ENCODE results near the gene FAHD2B.
"Not testable (repeated sequence)": the region's sequence is repeated elsewhere in the genome, so short reads cannot be mapped to it uniquely, and the experiment has no call there.

FAHD2B gene

DNA sequence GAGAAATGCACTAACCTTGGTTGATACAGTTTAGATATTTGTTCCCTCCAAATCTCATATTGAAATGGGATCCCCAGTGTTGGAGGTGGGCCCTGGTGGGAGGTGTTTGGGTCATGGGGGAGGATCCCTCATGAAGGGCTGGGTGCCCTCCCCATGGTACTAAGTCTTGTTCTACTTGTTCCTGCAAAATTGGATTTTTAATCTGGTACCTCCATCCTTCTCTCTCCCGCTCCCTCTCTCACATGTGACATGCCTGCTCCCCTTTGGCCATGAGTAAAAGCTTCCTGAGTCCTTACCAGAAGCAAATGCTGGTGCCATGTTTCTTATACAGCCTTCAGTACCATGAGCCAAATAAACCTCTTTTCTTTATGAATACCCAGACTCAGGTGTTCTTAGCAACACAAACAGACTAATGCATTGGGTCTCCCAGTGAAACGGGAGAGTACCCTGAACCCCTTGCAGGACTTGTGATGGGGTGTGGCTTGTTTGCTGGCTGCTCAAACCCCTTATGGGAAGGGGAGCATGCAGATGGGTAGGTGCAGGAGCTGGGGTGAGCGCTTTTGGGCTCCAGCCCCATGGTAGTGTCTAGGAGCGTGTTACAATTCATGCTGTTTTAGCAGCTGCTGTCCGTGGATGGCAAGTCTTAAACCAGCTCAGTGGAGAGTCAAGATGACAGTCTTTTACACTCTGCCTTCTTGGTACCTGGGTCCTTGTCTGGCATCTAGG lies 27.2 kb downstream of the FAHD2B start:
- no peak for DNase-seq

DNA sequence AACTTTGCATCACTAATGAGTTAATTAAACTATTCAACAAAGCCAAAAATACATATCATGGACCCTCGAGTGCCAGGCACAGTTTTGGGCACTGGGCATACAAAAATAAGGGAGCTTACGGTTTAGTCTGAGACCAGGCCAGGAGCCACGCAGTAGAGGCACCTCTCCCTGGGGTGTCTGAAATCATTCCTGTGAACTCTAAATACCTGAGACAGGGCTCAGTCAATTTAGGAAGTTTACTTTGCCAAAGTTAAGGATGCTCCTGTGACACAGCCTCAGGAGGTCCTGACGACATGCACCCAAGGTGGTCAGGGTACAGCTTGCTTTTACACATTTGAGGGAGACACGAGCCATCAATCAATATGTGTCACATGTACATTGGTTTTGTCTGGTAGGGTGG lies 28.7 kb downstream of the FAHD2B start:
- DNase-seq = not testable (repeated sequence)

DNA sequence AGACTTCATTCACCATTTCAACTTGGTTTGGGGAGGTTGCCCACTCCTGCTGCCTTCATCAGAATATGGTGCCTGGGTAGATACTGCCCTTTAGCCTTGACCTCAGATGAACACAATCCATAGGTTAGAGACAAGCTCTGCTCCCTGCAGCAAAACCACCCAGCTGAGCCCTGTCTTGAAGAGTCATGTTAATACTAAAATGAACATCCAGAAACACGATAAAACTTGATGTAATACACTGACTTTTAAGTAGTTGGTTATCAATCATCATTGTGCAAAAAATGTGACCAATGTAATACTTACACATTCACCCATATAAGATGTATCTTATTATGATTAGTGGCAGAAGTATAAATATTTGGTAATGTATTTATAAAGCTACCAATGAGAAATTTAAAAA lies 32.7 kb downstream of the FAHD2B start:
- DNase-seq = not testable (repeated sequence)

DNA sequence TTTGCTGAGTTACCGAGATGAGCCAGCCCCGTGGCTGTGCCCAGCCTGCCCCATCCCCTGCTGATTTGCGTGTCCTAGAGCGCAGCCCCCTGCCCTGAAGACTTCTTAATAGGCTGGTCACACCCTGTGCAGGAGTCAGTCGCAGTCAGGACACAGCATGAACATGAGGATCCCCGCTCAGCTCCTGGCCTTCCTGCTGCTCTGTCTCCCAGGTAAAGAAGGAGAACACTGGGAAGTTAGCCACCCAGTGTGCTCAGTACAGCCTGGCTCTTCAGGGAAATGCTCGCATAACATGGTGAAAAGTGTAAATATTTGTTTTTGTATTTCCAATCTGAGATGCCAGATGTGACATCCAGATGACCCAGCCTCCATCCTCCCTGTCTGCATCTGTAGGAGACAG lies 34.9 kb downstream of the FAHD2B start:
- not testable (repeated sequence) for DNase-seq

DNA sequence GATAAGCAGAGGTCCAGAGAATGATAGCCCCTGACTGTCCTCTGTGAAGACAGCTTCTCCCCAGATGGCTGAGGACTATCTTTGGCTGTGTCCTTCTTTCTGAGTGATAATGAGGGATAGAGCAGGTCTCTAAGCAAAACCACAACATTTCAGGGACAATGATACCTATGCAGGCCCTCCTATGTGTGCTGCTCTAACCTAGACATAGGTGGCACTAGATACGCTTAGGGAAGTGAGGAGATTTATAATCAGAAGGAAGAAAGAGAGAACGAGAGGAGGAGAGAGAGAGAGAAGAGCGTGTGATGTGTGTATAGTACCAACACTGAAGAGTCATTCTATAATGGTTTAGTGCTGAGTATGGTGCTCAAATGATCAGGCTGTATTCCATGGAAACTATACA lies 38.5 kb downstream of the FAHD2B start:
- not testable (repeated sequence) for DNase-seq

DNA sequence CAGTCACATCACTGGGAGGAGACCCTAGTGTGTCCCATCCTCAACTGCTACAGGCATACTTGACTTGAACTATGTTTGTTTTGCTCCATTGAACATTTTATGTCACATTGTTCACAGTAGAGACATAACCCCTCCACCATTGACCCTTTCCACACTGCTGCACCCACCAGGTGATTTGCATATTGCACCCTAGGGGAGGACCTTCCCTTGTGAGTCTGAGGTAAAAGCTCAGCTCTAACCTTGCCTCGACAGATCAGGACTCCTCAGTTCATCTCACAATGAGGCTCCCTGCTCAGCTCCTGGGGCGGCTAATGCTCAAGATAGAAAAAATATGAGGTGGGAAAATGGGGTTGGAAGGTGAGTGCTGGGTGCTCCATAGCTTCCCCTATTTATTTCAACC lies 44.6 kb downstream of the FAHD2B start:
- DNase-seq = not testable (repeated sequence)

DNA sequence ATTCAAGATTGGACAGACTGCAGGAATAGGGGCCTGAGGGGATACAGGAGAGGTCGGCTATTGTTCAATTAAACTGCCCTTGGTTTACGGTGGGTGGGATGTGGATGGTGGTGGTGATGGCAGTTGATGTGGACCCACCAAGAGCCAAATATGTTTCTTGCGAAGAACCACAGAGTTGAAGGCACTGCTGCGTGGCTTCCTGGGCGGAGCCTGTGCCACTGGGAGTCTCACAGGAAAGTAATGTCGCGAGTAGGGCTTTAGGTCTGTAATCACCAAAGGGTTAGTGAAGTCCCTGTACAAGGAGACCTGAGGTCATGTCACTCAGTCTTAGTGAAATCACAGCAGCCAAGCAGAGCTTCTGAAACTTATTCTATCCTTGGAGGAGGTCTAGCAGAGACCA lies 46.2 kb downstream of the FAHD2B start:
- DNase-seq = not testable (repeated sequence)

DNA sequence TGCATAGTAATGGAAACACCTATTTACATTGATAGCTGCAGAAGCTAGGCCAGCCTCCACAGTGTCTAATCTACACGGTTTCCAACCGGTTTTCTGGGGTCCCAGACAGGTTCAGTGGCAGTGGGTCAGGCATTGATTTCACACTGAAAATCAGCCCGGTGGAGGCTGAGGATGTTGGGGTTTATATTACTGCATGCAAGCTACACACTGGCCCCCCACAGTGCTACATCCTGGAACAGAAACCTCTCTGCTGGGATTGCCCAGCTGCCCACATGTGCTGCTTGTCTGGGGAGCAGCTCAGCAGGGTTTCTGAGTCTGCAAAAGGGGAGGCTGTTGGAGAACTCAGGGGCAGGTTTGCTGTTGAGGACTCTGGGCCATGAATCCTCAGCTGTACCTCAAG lies 48.0 kb downstream of the FAHD2B start:
- not testable (repeated sequence) for DNase-seq

DNA sequence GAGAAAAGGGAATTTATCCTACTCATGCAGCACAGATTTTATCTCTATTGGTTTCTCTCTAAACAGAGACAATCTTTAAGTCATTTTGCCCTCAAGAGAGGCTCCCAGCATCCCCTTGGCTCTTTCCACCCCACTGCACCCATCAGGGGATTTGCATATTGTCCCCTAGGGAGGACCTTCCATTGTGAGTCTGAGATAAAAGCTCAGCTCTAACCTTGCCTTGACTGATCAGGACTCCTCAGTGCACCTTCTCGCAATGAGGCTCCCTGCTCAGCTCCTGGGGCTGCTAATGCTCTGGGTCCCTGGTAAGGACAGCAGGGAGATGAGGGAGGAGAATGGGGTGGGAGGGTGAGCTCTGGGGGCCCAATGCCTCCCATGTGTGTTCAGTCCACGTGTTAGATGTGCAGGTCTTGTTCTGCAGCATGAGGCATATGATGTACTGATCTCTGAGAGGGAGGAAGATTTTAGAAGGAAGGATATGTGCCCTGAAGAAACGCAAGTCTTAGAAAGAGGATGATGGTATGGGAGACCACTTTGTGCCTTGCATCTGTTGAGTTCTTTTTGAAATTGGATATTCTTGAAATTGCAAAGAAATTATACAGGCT lies 48.7 kb downstream of the FAHD2B start:
- DNase-seq = not testable (repeated sequence)

All from islet precursor cell (in vitro differentiated cells).